HG03025 (cell line): ENCODE measurements around the gene C1GALT1.
"Not testable (repeated sequence)": the region's sequence is repeated elsewhere in the genome, so short reads cannot be mapped to it uniquely, and the experiment has no call there.

ENCODE experiments used
- ATAC-seq: cut with Tn5 transposase; IDR thresholded peaks from one replicate; pipeline ENCODE4 v1.9.1; 2021; ENCODE audit warnings: mild to moderate bottlenecking, moderate library complexity; ENCODE audit not compliant: unreplicated experiment, low FRiP score

C1GALT1 gene

GRCh38 chr7:7166318-7166717 lies 16.0 kb upstream of the C1GALT1 start:
- ATAC-seq = no peak

DNA sequence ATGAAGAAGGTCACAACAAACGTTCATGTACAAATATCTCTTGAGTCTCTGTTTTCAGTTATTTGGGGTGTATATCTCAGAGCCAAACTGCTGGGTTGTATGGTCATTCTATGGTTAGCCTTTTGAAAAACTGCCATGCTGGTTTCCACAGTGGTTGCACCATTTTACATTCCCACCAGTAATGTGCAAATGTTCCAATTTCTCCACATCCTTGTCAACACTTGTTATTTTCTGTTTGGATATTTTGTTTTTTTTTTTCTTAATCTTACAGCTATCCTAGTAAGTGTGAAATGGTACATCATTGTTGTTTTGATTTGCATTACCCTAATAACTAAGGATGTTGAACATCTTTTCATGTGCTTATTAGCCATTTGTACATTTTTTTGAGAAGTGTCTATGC lies 13.0 kb upstream of the C1GALT1 start:
- no peak for ATAC-seq

DNA sequence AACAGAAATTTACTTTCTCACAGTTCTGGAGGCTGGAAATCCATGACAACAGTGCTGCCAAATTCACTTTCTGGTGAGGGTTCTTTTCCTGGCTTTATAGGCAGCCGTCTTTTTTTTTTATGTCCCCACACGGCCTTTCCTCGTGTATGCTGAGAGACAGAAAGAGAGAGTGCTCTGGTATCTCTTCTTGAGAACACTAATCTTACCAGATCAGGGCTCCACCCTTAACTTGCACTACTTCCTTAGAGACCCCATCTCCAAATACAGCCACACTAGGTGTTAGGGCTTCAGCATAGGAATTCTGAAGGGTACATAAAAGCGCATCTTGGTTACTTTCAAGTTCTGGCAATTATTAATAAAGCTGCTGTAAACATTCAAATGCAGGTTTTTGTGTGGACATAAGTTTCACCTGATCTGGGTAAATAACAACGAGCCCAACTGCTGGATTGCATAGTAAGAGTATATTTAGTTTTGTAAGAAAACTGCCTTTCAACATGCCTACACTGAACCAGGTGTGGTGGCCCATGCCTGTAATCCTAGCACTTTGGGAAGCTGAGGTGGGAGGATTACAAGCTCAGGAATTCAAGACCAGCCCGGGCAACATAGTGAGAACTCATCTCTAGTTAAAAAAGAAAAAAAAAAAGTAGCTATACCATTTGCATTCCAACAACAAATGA lies 8.2 kb upstream of the C1GALT1 start:
- ATAC-seq = no peak

GRCh38 chr7:7175075-7175695 lies 7.2 kb upstream of the C1GALT1 start:
- no peak for ATAC-seq

DNA sequence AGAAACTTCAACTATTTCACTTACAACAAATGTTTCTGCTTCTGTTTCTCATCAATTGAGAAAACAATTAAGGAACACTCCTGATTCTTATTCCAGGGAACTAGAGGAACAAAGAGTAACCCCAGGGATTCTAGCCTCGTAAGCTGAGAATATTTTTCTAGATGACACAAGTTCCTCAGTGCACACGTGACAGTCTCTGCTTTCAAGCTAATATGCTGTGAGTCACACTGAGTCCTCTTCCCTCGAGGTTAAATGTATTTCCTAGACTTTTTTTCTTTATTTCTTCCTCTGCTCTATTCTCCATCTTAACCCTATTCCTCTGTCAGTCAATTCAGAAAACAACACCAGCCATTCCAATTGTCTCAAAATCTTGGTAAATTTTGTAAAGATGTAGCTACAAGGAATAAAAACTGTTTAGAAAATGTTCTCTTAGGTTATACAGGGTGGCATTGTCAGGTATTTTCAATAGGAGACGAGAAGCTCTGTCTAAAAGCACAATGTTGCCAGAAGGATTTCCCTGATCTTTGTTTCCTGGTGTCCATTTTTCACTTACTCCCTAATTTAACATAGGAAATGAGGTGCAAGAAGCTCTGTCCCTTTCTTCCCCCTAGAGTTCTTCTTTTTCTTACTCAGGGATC lies 5.8 kb upstream of the C1GALT1 start:
- ATAC-seq = no peak

GRCh38 chr7:7177044-7177517 lies 5.3 kb upstream of the C1GALT1 start:
- no peak for ATAC-seq

- ATAC-seq = no peak
Observed at GRCh38 chr7:7178081-7178480, 4.3 kb upstream of the C1GALT1 start.

GRCh38 chr7:7178906-7179305 lies 3.4 kb upstream of the C1GALT1 start:
- ATAC-seq = no peak

- ATAC-seq = no peak
Observed at GRCh38 chr7:7180725-7181449, 1.5 kb upstream of the C1GALT1 start.

DNA sequence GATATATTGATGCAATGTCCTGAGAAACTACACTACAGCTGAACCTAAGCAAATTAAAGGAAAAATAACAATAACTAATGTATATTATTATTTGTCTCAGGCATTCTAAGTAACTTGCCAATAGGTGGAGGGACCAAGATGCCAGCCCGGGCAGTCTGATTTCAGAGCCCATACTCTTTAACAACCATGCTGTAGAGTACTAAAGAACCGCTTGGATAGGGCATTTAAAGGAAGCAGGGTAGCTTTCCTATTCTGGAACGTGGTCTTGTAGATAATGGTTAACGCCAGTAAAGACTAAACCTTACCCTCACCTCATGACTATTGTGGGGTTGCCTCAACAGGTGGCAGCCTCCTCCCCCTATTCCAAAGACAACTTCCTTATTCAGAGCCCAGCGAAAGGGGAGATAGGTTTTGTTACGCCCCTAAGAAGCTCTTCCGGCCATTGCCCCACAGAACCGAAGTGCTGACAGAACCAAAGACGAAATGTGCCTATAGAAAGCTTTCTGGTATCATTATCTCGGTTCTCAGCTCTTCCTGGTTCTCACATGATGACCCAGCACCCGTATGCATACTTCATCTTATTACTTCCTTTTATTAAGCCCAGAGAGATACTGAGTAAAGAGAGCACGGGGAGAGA lies 707 bp upstream of the C1GALT1 start:
- ATAC-seq = peak; percentile 49

DNA sequence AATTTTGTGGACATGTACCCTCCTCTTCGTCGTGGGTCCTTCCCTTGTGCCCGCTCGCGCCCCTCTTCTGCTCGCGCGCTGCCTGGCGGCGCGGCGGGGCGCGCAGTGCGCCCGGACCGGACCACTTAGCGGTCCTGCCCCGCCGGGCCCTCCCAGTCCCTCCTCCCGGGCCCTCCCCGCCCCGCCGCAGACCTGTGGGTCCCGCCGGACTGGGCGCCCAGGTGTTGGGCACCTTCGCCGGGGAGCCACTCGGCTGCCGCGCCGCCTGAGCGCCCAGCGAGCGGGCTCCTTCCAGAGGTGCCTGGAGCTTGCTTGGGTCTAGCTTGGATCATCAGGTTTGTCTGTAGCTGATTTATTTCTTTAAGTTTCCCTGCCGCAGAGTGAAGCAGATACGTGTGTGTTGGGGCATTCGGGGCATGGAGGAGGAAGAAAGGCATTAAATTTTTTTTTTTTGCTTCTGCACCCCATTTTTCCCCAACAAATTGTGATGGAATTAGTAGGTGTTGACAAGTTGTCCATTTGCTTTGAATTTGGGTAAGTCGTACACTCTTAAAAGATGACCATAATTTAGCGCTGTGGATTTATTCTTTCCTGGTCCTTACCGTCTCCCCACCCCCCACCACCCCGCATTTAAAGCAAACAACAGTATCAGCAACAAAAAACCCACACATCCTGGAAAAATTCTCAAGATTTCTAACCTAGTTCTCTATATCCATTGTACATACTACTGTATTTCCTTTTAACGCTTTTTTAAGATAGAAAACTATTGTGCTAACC lies 905 bp downstream of the C1GALT1 start:
- peak; percentile 39 for ATAC-seq

GRCh38 chr7:7183838-7184463 lies 1.6 kb downstream of the C1GALT1 start:
- ATAC-seq = no peak

DNA sequence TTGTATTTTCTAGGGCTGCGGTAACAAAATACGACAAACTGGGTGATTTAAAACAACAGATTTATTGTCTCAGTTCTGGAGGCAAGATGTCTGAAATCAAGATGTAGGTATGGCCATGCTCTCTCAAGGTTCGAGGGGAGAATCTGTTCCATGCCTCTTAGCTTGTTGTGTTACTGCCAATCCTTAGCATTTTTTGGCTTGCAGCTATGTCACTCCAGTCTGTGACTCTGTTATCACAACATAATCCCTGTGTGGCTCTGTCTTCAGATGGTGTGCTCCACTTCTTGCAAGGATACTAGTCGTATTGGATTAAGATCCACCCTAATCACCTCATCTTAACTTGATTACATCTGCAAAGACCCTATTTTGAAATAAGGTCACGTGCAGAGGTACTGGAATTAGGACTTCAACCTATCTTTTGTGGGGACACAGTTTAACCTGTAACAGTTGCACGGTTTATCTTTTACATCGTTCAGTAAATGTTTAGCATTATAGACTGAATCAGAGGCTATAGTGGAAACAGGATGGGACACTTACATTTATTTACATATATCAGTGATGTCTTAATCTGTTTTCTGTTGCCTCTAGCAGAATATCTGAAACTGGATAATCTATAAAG lies 3.1 kb downstream of the C1GALT1 start:
- no peak for ATAC-seq

- no peak for ATAC-seq
Observed at GRCh38 chr7:7188091-7188490, 5.7 kb downstream of the C1GALT1 start.

- ATAC-seq = no peak
Observed at GRCh38 chr7:7188742-7189141, 6.4 kb downstream of the C1GALT1 start.

DNA sequence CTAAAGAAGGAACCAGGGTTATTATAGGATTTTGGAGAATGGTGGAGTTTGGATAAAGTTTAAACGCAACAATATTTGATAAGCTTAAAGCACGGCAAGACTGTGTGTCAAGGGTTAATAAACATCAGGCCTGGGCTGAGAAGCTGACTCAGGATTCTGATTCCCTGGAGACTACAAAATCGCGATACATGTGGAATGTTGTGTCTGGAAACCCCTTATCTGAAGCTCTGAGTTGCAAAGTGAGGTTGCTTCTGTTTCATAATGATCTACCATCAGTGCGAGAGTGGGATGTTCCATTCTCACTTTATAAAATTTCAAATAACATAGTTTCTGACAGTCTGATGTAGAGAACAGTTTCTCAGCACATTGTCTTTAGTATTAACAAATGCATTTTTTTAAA lies 7.8 kb downstream of the C1GALT1 start:
- ATAC-seq = no peak

DNA sequence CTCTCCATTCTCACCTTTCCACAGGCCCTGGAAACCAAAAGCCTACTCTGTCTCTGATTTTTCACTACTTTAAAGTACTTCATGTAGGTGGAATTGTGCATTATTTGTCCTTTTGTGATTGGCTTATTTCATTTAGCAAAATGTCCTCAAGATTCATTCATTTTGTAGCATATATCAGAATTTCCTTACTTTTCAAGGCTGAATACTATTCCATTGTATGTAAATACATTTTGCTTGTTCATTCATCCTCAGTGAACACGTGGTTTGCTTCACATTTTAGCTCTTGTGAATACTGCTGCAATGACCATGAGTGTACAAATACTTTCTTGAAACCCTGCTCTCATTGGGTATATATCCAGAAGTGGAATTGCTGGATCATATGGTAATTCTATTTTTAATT lies 8.8 kb downstream of the C1GALT1 start:
- ATAC-seq = no peak

- ATAC-seq = not testable (repeated sequence)
Observed at GRCh38 chr7:7192798-7193788, 10.7 kb downstream of the C1GALT1 start.
